IPS-NIHi11 (cell line): ENCODE results near the gene GATM.
A peak's percentile ranks its signal among the peaks of the same experiment; 100 is the strongest.
"Not testable (repeated sequence)": the region's sequence is repeated elsewhere in the genome, so short reads cannot be mapped to it uniquely, and the experiment has no call there.

Experiments used
- DNase-seq: peaks from one replicate; pipeline ENCODE4 v3.0.0; 2012; ENCODE audit warnings: mixed read lengths, low spot score

Gene GATM

DNA sequence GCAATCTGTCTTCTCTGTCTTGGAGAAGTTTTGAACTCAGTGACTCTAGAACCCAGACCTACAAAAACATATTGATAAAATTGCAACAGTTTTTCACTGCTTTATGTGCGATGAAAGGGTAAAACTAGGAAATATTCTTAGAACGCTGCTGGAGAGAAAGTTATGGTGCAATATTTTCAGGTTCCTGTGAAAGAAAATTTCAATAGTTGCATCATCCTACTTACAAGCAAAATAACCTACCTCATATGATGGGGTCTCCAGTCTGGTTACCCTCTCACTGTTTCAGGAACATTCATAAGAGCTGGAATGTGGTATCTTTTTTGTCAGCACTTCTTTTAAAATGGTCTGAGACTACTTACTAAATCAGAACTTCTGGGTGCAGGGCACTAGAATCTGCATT is 27.1 kb downstream of the GATM start:
- DNase-seq: no peak

DNA sequence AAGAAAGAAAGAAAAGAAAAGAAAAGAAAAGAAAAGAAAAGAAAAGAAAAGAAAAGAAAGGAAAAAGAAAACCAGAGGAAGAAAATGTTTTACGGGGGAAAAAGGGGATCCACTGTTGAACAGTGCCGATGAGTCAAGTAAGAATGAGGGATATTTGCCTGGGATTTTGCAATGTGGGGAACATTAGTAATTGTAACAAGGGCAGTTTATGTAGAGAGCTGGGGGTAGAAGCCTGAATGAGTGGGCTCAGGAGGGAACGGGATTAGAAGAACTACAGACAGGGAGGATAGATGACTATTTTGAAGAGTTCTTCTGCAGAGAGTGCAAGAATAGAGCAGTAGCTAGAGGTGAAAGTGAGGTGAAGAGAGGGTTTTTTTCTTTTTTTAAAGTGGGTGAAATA is 28.7 kb downstream of the GATM start:
- no peak for DNase-seq

DNA sequence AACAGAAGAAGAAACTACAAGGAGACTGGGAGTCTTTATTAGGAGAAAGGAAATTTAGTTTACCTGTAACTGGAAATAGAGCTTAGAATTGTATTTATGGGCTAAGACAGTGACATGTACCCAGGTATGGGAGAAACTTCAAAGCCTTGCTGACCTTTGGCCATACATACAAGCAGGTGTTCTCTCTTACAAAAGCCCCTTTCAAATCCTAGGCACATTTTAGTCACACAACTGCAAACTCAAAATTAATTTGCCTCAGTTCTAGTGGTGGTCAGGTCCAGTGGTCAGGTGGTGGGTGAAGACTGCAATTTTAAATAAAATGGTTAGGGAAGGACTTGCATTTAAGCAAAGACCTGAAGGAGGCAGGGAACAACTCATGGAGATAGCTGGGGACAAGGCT is 30.4 kb downstream of the GATM start:
- DNase-seq: no peak

DNA sequence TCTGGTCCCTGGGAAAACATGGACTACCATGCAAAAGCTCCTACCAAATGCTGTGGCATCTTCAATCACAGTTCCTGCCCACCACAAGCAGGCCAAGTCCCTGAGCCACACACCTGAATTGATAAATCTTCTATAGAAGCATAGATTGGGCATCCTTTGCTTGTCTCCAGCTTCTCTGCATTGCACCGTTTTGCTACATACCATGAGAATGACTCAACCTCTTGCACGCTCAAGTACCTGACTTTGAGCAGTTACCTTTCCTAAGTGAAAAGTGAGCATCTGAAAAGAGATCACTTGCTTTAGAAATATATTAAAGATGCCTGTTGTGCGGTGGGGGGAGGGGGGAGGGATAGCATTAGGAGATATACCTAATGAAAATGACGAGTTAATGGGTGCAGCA is 31.3 kb downstream of the GATM start:
- no peak for DNase-seq

DNA sequence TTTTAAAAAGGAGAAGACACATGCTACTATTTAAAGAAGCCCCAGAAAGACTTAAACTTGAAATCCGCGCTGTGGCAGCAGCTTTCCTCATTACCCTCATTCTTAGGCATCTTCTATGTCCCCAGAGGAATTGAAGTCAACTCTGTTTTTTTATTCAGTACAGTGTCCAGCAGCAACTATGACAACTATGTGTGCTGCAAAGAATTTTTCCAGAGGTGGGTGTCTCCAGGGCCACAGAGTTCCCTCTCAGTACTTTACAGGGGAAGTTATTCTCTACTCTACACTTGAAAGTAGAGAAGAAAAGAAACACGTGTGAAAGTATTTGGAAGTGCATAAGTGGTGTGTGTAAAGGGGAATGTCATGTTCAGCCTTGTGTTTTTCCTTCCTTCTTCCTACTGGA is 32.0 kb downstream of the GATM start:
- DNase-seq: no peak

DNA sequence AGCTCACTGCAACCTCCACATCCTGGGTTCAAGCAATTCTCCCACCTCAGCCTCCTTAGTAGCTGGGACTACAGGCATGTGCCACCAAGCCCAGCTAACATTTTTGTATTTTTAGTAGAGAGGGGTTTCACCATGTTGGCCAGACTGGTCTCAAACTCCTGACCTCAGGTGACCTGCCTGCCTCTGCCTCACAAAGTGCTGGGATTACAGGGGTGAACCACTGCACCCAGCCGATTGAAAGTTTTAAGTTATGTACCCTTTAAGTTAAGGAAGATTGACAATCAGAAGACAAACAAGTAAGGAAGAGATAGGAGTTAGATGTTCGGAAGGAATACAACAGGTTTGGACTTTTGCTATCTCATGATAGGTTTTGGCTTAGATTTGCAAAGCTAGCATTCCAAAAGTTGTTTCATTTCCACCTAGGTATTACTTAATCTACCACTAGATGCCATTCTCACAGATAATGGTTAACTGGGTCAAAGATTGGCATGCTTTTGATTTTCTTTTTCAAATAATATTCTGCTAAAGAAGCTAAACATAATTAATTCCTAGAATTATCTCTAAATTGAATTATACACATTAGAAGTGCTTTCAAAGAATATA is 35.0 kb downstream of the GATM start:
- no peak for DNase-seq

DNA sequence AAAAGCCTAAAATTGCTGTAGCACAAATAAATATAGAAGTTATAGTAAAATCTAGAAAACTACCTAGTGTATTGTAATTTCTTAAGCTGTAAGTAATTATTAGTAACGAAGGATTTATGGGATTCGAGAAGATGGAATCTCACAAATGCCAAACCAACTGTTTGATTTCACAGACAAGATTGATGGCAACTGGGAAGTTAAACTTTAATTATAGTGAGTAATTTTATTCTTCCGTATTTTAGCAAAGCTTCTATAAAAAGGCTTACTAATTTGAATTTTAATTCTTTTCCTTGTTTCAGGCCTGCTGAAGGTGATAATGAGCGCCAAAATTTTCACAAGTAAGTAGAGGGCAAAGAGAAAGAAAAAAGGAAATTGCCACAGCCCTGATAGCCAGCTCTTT is 36.6 kb downstream of the GATM start:
- no peak for DNase-seq

DNA sequence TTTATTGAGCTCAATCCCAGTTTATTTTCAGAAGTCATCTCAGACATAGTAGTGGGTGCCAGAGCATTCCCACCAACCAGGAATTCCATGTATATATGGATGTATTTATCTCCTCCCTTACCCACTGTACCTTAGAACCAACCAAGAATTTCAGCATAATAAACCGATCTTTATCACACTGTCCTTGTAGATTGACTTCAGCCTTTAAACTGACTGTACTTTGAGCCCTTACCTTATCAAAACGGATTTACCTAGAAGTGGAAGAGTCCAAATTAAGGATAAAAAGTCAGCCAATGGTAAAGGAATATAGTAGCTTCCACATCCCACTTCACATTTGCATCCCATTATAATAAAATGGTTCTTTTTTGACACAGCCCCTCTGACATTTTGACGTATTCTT is 37.9 kb downstream of the GATM start:
- DNase-seq: no peak

DNA sequence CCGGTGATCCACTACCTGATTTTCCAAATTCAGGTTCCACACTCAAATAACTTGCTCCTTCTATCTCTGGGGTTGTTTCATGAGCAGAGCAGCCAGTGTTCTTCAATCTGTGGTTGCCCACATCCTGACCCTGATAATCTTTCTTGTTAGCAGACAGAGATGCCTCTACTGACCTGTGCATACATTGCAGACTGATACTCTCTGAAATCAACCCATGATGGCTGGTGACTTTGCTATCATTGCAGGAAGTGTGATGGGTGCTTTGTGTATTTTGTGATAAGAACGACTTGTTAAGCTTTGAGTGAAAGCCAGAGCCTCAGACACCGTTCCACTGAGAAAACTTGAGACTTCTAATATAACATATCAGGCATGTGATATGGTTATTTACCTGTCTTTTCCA is 39.9 kb downstream of the GATM start:
- no peak for DNase-seq

DNA sequence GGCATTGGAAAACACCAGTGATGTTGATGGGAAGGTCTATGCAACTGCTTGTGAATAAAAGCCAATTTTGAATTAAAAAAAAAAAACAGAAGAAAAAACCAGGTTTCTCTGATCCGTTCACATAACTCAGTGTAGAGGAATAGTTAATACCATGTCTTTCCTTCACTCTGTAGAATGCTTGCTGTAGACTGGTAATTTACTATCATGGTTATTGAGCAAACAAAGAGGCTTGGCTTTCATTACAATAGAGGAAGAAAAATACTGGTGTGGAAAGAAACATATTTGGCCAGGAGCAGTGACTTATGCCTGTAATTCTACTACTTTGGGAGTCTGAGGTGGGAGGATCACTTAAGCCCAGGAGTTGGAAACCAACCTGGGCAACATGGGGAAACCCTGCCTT is 41.1 kb downstream of the GATM start:
- no peak for DNase-seq

DNA sequence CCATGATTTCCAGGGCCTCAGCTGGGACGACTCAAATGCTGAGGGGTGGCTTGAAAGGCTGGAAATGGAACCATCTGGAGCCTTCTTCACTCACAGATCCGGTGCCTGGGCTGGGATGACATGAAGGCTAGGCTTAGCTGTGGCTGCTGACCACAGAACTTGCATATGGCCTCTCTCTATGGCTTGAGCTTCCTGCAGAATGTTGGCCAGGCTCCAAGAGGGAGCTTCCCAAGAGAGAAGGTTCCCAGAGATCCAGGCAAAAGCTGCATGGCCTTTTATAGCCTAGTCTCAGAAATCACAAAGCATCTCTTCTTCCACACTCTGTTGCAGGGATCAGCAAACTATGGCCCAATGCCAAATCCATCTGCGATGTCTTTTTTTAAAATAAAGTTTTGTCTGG is 44.8 kb downstream of the GATM start:
- DNase-seq: no peak

DNA sequence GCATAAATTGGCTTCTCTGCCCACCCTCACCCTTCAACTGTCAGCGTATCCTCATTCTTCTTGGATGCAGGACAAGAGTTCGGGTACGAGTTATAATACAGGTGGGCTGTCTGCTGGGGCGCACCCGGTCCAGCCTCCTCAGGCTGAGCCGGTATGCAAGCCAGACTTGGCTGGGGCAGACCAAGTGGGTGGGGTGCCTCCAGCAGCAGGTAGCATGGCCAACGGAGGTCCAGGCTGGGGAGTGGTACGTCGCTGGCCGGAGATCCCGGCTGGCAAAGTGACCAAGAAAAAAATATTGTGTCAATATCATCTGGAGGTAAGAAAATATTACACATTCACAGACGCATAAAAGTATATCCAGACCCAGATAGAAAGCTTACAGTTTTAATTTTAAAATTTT is 45.6 kb downstream of the GATM start:
- no peak for DNase-seq

DNA sequence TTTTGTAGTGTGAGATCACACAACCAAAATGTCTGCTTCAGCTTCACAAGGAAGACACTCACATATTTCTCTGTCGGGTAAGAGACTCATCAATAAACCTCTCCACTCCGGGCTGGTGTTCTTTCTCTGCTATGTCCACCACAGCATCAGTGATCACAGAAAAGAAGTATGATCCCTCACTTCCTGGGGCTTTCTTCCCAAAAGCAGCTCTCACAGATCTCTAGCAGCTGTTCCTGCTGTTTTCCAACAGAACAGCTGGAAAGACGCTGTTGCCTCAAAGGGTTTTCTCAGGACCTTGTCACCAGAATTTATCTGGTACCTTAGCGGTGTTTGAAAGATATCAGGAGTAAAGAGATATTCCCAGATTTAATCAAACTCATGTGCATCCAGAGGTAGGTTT is 46.4 kb downstream of the GATM start:
- no peak for DNase-seq

DNA sequence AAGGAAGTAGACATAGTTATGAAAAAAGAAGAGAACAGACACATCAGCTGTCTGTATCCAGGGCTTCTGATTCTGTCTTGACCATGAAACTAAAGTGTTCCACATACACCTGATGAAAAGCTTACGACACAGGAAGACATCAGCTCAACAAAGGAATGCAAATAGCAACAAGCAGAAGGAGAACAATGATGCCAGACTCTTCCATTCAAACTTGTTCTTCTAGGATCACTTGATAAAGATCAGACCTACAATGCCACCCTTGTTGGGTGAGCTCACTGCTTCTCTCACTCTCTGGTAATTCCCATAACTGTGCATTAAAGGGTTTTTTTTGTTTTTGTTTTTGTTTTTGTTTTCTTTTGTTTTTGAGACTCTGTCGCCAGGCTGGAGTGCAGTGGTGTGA is 49.7 kb downstream of the GATM start:
- DNase-seq: peak; percentile 19

DNA sequence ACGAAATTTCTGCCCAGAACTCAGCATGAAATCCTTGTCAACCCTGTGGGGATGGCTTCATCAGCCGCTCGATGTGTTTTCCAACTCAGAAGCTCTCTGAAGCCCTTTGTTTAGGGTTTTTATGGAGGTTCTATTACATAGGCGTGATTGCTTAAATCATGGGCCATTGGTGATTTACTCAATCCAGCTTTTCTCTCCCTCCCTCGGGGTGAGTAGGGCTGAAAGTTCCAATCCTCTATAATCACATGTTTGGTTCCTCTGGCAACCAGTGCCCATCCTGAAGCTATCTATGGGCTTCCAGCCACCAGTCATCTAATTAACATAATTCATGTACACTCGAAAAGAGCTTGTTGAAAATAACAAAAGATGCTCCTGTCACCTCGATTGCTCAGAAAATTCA is 51.6 kb downstream of the GATM start:
- DNase-seq: no peak

DNA sequence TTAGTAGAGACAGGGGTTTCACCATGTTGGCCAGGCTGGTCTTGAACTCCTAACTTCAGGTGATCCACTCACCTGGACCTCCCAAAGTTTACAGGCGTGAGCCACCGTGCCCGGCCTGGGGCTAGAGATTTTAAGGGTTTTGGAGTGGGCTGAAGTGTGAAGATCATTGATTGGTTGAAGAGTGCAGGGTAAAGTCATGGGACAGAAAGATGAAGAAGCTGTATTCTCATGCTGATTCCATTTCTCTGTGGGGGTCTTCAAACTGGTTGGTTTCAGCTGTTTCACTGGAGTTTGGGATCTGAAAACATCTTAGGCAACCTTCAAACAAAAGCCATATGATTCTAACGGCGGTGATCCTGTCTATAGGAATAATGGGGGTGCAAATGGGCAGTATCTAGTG is 52.1 kb downstream of the GATM start:
- no peak for DNase-seq

DNA sequence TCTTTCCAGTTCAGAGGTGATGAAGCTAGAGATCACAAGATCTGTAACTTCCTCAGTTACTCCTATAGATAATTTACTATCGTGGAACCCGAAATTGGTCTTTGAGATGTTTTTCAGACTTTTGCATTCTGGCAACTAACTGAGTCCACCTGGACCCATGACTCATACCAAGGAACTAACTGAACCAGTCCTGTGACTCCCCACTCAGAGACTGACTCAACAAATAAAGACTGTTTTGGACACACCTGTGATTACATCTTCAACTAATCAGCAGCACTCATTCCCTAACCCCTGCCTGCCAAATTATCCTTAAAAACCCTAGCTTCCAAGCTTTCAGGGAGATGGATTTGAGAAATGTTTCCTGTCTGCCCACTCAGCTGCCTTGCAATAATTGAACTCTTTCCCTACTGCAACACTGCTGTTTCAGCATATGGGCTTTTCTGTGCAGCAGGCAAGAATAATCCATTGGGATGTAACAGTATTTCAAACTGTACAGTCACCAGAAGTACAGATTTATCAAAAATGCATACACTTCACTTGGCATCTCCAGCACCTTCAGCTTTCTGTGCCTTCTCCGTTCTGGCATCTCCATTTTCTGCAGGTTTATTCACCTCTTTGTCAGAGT is 57.7 kb downstream of the GATM start:
- no peak for DNase-seq

DNA sequence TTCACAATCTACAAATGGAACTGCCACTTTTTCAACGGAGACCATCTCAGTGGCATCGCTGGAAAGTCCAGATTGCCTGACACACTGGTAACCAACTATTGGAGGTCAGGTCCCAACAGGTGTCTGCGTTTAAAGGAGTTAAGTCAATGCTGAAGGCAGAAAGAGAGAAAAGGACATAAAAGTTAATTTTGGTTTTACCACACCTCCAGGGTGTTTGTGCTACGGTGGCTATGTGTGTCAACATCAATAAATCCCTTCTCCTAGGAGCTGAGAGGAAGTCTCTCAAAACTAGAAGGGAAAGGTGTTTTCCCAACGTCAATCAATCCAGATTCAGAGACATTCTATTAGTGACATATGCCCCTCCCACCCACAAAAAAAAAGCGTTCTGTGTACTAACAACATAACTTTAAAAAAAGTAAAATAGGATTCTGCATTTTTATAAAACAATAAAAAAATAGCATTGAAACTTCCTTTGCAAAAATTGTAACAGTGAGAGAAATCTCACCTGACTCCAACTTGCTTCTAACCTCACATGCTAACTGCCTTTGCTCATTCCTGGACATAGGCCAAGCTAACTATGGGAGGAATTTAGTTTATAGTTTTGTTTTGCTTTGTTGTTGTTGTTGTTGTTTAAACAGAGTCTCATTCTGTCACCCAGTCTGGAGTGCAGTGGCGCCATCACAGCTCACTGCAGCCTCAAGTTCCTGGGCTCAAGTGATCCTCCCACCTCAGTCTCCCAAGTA is 58.7 kb downstream of the GATM start:
- no peak for DNase-seq

DNA sequence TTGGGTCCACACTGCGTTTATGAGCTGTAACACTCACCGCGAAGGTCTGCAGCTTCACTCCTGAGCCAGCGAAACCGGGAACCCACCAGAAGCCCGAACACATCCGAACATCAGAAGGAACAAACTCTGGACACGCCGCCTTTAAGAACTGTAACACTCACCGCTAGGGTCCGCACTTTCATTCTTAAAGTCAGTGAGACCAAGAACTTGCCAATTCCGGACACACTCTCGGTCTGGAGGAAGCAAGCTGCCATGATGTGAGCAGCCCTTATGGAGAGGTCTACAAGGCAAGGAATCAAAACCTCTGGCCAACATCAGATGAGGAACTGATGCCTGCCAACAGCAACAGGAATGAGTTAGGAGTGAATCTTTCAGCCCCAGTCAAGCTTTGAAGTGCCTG is 63.4 kb downstream of the GATM start:
- DNase-seq: no peak

DNA sequence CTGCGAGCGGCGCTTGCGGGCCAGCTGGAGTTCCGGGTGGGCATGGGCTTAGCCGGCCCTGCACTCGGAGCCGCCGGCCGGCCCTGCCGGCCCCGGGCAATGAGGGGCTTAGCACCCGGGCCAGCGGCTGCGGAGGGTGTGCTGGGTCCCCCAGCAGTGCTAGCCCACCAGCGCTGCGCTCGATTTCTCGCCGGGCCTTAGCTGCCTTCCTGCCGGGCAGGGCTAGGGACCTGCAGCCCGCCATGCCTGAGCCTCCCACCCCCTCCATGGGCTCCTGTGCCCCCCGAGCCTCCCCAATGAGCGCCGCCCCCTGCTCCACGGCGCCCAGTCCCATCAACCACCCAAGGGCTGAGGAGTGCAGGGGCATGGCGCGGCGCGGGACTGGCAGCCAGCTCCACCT is 64.2 kb downstream of the GATM start:
- DNase-seq: not testable (repeated sequence)
